Peyer's patch (tissue), 4 donors: ENCODE measurements around the gene BRIP1.

Experiments
- POLR2A ChIP-seq, 2 donors: fragments of 450-650 bp; IDR thresholded peaks; one replicate each; pipeline ENCODE4 v1.5.1; 2017; ENCODE audit warnings: antibody characterized with exemption in 2 of 2, mild to moderate bottlenecking in 2 of 2, moderate library complexity in 2 of 2
- TF ChIP-seq, protein P1 (sequence below), 6 experiments: fragments of 450-650 bp in 4 of 6; fragments of 200-600 bp in 2 of 6; sonication (generic) in 1 of 6; IDR thresholded peaks; one replicate each; pipeline ENCODE4 v1.5.1; 2017 to 2019; ENCODE audit warnings: antibody characterized with exemption in 6 of 6, mild to moderate bottlenecking in 3 of 6, moderate library complexity in 1 of 6

- TF ChIP-seq, protein P1, sequence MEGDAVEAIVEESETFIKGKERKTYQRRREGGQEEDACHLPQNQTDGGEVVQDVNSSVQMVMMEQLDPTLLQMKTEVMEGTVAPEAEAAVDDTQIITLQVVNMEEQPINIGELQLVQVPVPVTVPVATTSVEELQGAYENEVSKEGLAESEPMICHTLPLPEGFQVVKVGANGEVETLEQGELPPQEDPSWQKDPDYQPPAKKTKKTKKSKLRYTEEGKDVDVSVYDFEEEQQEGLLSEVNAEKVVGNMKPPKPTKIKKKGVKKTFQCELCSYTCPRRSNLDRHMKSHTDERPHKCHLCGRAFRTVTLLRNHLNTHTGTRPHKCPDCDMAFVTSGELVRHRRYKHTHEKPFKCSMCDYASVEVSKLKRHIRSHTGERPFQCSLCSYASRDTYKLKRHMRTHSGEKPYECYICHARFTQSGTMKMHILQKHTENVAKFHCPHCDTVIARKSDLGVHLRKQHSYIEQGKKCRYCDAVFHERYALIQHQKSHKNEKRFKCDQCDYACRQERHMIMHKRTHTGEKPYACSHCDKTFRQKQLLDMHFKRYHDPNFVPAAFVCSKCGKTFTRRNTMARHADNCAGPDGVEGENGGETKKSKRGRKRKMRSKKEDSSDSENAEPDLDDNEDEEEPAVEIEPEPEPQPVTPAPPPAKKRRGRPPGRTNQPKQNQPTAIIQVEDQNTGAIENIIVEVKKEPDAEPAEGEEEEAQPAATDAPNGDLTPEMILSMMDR (IDR thresholded peaks at IDR 0.05): no peak
- no peak for TF ChIP-seq POLR2A (IDR thresholded peaks at IDR 0.05)
Measured at GRCh38 chr17:61702450-61702849, 160.9 kb downstream of the BRIP1 start.
